GM12878 (cell line): ENCODE measurements around the gene AKAP9. TPM values are rescaled to one million over a fixed set of nuclear protein-coding genes. Genes with fewer than 3 reads are reported as not detected.
A peak's percentile ranks its signal among the peaks of the same experiment; 100 is the strongest.

Experiments
- ATAC-seq: fragments of 200-7000 bp; cut with Tn5 transposase; 3 replicates; pipeline ENCODE4 v1.9.1; 2020; ENCODE audit warnings: mild to moderate bottlenecking, moderate library complexity
- BruUV-seq: library from RNA; stranded (reverse); fragments of 400-500 nt; replicated peaks from 2 replicates; lab custom pipeline; 2021; lab: Mats Ljungman, UMichigan
- CTCF ChIA-PET: fragments of 300-600 bp; sonication (Branson Sonifier 250); formaldehyde crosslinking; extraction: SDS; loops from one replicate; lab custom pipeline; 2021; ENCODE audit warnings: inconsistent platforms; lab: Yijun Ruan, JAX
- POLR2A ChIA-PET: fragments of 350-600 bp; formaldehyde crosslinking; extraction: SDS; loops from one replicate; lab custom pipeline; 2021; ENCODE audit warnings: inconsistent platforms; lab: Charles Lee
- RAD21 ChIA-PET: fragments of 300-600 bp; sonication (Branson Sonifier 250); formaldehyde crosslinking; loops from one replicate; lab custom pipeline; 2023; ENCODE audit warnings: antibody characterized with exemption; ENCODE audit not compliant: unreplicated experiment; lab: Charles Lee
- SMC1A ChIA-PET: fragments of 300-600 bp; sonication (Branson Sonifier 250); formaldehyde crosslinking; loops from one replicate; lab custom pipeline; 2023; ENCODE audit not compliant: unreplicated experiment, uncharacterized antibody; lab: Charles Lee
- DNase-seq: peaks from one replicate; pipeline ENCODE4 v3.0.0-alpha.2; 2011; ENCODE audit warnings: low read depth, low spot score
- FAIRE-seq: peaks from 3 replicates; lab custom pipeline; 2011; peaks lifted over from hg19 to GRCh38; lab: Jason Lieb, UNC
- H2AFZ ChIP-seq: 2 replicates; pipeline ENCODE4 v1.6.0; 2011; ENCODE audit warnings: low read depth, low read length, control low read depth; ENCODE audit not compliant: control insufficient read depth
- H3K27ac ChIP-seq: 2 replicates; pipeline ENCODE4 v1.5.1; 2011; ENCODE audit warnings: control low read depth; ENCODE audit not compliant: control insufficient read depth, insufficient read depth
- H3K27me3 ChIP-seq, 2 experiments: replicated peaks in 1 of 2; 2 replicates each; pipeline versions ENCODE4 v1.6.0 to v1.6.1; 2011; ENCODE audit warnings: low read length in 1 of 2; ENCODE audit not compliant: control insufficient read depth in 2 of 2, insufficient read depth in 2 of 2
- H3K36me3 ChIP-seq, 2 experiments: 2 replicates each; pipeline ENCODE4 v1.5.1; 2011; ENCODE audit warnings: low read length in 1 of 2; ENCODE audit not compliant: control insufficient read depth in 2 of 2, insufficient read depth in 2 of 2
- H3K4me1 ChIP-seq: 2 replicates; pipeline ENCODE4 v1.6.1; 2011; ENCODE audit warnings: mild to moderate bottlenecking, low read length, moderate library complexity, mixed read lengths; ENCODE audit not compliant: control insufficient read depth, insufficient read depth
- H3K4me2 ChIP-seq: 2 replicates; pipeline ENCODE4 v1.6.0; 2011; ENCODE audit warnings: control low read depth; ENCODE audit not compliant: control insufficient read depth, insufficient read depth
- H3K4me3 ChIP-seq: fragments of 200-600 bp; sonication (generic); 2 replicates; pipeline ENCODE4 v1.5.1; 2016
- H3K79me2 ChIP-seq: 2 replicates; pipeline ENCODE4 v1.6.0; 2011; ENCODE audit warnings: low read length; ENCODE audit not compliant: control insufficient read depth, insufficient read depth
- H3K9ac ChIP-seq: 2 replicates; pipeline ENCODE4 v1.8.0; 2011; ENCODE audit warnings: low read length, control low read depth, mixed read lengths; ENCODE audit not compliant: control insufficient read depth, insufficient read depth
- H3K9me3 ChIP-seq: replicated peaks from 3 replicates; pipeline ENCODE4 v1.5.1; 2011; ENCODE audit warnings: mild to moderate bottlenecking, low read length; ENCODE audit not compliant: control insufficient read depth, insufficient read depth
- H4K20me1 ChIP-seq: 2 replicates; pipeline ENCODE4 v1.6.0; 2011; ENCODE audit not compliant: control insufficient read depth, insufficient read depth
- ETV6 ChIP-seq, 2 experiments: fragments of 450-650 bp in 1 of 2; IDR thresholded peaks in 1 of 2; conservative IDR thresholded peaks in 1 of 2; 2 replicates each; pipeline ENCODE4 v1.6.1; 2014; ENCODE audit warnings: antibody characterized with exemption in 1 of 2, borderline replicate concordance in 1 of 2, low read depth in 1 of 2, mild to moderate bottlenecking in 1 of 2, moderate library complexity in 1 of 2
- PAX8 ChIP-seq: fragments of 450-650 bp; IDR thresholded peaks from 2 replicates; pipeline ENCODE4 v1.6.1; 2017; ENCODE audit warnings: mild to moderate bottlenecking, moderate library complexity
- RELA ChIP-seq: fragments of 450-650 bp; IDR thresholded peaks from 2 replicates; pipeline ENCODE4 v1.8.0; 2014; ENCODE audit warnings: borderline replicate concordance; ENCODE audit not compliant: partially characterized antibody
- ZBED1 ChIP-seq: IDR thresholded peaks from 2 replicates; pipeline ENCODE4 v1.6.1; 2016; ENCODE audit warnings: borderline replicate concordance
- WGBS: methylation state at CpG from one replicate; pipeline ENCODE4 v1.1.6; 2016; ENCODE audit warnings: low lambda C conversion rate; ENCODE audit not compliant: insufficient replicate concordance, insufficient coverage; ENCODE audit errors: missing lambda C conversion rate; 5-methylcytosine and 5-hydroxymethylcytosine counted together
- in situ Hi-C: fragments of 300-500 bp; cut with MboI; formaldehyde crosslinking; loops from 9 replicates; pipeline ENCODE4 v1.14.3; 2018; ENCODE audit warnings: mixed read lengths
- intact Hi-C: fragments of 100-400 bp; cut with micrococcal nuclease; formaldehyde crosslinking; loops from one replicate; pipeline ENCODE4 v1.14.2; 2022; ENCODE audit not compliant: unreplicated experiment
- polyA plus RNA-seq, 11 experiments: library from polyadenylated mRNA; depleted of rRNA in 4 of 11; unstranded in 6 of 11; stranded (reverse) in 5 of 11; fragments of >200 nt; fragmentation: Nextera tagmentation in 4 of 11; fragmentation: Illumina TruSeq in 1 of 11; extraction: Ambion mirVana in 4 of 11; extraction: Trizol in 1 of 11; gene quantifications; 1 replicate in 1 of 11; 2 replicates in 10 of 11; pipeline versions ENCODE4 v1.2.1 to v1.2.3, GENCODE V29; 2011 to 2016; ENCODE audit warnings: inconsistent platforms in 2 of 11, missing spikeins in 2 of 11, low read depth in 1 of 11
- total RNA-seq, 4 experiments: library from RNA; depleted of rRNA in 3 of 4; stranded (reverse); fragments of >200 nt in 3 of 4; fragmentation: Illumina TruSeq in 1 of 4; extraction: Trizol in 1 of 4; gene quantifications; 2 replicates each; pipeline versions ENCODE4 v1.2.1 to v1.2.3, GENCODE V29; 2013 to 2021

The AKAP9 gene
- total and polyA plus RNA-seq, 10 of the 15 experiments (the other 5 are each of a cell fraction or from before 2014, with no cell fraction given) = 21.1 to 62.8 (median 31.6) TPM

DNA sequence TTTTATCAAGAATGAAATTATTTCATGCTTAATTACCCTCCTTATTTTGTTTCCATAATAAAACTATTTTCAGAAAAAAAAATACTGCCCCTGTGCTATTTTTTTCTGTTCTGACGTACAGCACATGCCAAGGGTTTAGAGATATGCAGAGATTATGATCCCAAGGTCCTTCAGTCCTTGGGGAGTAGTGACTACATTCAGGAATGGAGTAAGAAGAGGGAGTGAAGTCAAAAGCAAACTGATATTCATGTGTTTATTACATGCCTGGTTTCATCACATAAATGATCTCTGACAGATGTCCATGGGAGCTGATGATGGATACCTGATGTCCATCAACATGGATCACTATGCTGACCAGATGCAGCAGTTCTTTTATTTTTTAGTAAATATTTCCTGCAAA is 17.2 kb downstream of the AKAP9 start:
- DNase-seq = no peak
- Histone ChIP-seq H3K27me3 (no peaks in the 10 kb centered on the region), H4K20me1 (no peaks in the 10 kb centered on the region), H2AFZ (no peak overlapping the region), H3K79me2 (peaks cover 13% of the 10 kb centered on the region), H3K9ac (no peak overlapping the region), H3K4me3 (no peak overlapping the region), H3K4me1 (no peaks in the 10 kb centered on the region), H3K9me3 (no peaks in the 10 kb centered on the region; the same call in 1 of the 3 replicates), H3K36me3 (no peaks in the 10 kb centered on the region), H3K4me2 (no peak overlapping the region), H3K27ac (no peak overlapping the region)
- intact Hi-C loops = no loop called here
- CTCF ChIA-PET = interaction anchor here (1.2 kb wide), 1 partner anchor 16 kb away, joined by 3 read pairs; no protein-coding TSS in a partner anchor
- no TSS peak for BruUV-seq
- no peak for FAIRE-seq
- 93% methylated on average over 1 of the region's 1 CpG for WGBS
- RAD21 ChIA-PET = no interaction called here
- POLR2A ChIA-PET = no interaction called here
- in situ Hi-C loops = no loop called here
- TF ChIP-seq PAX8 = no peak
- SMC1A ChIA-PET = no interaction called here
- no peak for ATAC-seq

DNA sequence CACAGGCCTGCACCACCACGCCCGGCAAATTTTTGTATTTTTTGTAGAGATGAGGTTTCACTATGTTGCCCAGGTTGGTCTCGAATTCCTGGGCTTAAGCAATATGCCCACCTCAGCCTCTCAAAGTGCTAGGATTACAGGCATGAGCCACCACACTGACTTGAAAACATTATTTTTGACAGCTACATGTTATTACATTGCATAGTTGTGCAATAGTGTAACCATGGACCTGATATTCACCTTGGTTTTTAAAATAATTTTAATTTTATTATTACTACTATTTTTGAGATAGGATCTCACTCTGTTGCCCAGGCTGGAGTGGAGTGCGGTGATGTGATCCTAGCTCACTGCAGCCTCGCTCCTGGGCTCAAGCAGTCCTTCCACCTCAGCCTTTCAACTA is 18.4 kb downstream of the AKAP9 start:
- H3K27ac ChIP-seq = no peak overlapping the region
- H3K4me1 ChIP-seq = no peaks in the 10 kb centered on the region
- RAD21 ChIA-PET = interaction anchor here (0.6 kb wide), 1 partner anchor 17 kb away, joined by 3 read pairs; no protein-coding TSS in a partner anchor
- CTCF ChIA-PET = interaction anchor here (1.0 kb wide), 1 partner anchor 78 kb away, joined by 5 read pairs; the partner anchor contains the start of gene MTERF1
- H3K4me3 ChIP-seq = no peak overlapping the region
- intact Hi-C loops = no loop called here
- H3K9ac ChIP-seq = no peak overlapping the region
- H3K79me2 ChIP-seq = peaks cover 6% of the 10 kb centered on the region
- ATAC-seq = no peak
- no peaks in the 10 kb centered on the region for H4K20me1 ChIP-seq
- DNase-seq = no peak
- FAIRE-seq = peak; percentile 62
- TF ChIP-seq ETV6 (conservative IDR thresholded peaks at IDR 0.05 in 1 of 2, IDR thresholded peaks at IDR 0.05 in 1 of 2; ENCODE audit: borderline replicate concordance in 1 of 2, low read depth in 1 of 2) = no peak
- TF ChIP-seq RELA = no peak
- TF ChIP-seq ZBED1 = no peak
- TF ChIP-seq, all 136 proteins: peak for 0
- Histone ChIP-seq H3K27me3 (no peaks in the 10 kb centered on the region), H3K4me2 (no peak overlapping the region), H3K36me3 (no peaks in the 10 kb centered on the region), H2AFZ (no peak overlapping the region), H3K9me3 (no peaks in the 10 kb centered on the region; the same call in 1 of the 3 replicates)
- WGBS = 79% methylated on average over 5 of the region's 5 CpGs
- ChIA-PET POLR2A (interaction anchor here (0.6 to 1.4 kb wide), 2 partner anchors 12 to 912 kb away, joined by 3 to 4 read pairs; no protein-coding TSS in a partner anchor), SMC1A (interaction anchor here (1.0 to 1.3 kb wide), 2 partner anchors 13 to 16 kb away, joined by 4 to 5 read pairs; no protein-coding TSS in a partner anchor)
- no TSS peak for BruUV-seq
- in situ Hi-C loops = no loop called here
